OCI-M2 (cell line): ENCODE data around the gene ASB6.
A peak's percentile ranks its signal among the peaks of the same experiment; 100 is the strongest.

ENCODE experiments used
- DNase-seq: peaks from one replicate; lab custom pipeline; 2025; ENCODE audit not compliant: unreplicated experiment; lab: John Stamatoyannopoulos, UW

ASB6 gene

GRCh38 chr9:129641750-129642585 is at the start of gene ASB6:
Gene ASB6, minus strand, starts transcription at chr9:129642151. Its CDS starts 152 bp downstream, at chr9:129641999.
- peak; percentile 43 for DNase-seq

GRCh38 chr9:129688285-129689043 is 46.5 kb upstream of the ASB6 start:
- DNase-seq = no peak

GRCh38 chr9:129687391-129687790 is 45.4 kb upstream of the ASB6 start:
- DNase-seq = no peak

- no peak for DNase-seq
Observed at GRCh38 chr9:129686736-129687135, 44.8 kb upstream of the ASB6 start.

GRCh38 chr9:129685933-129686259 is 43.9 kb upstream of the ASB6 start:
- DNase-seq = no peak

GRCh38 chr9:129685220-129685932 is 43.4 kb upstream of the ASB6 start:
- no peak for DNase-seq

GRCh38 chr9:129682381-129682780 is 40.4 kb upstream of the ASB6 start:
- no peak for DNase-seq

GRCh38 chr9:129681924-129682323 is 40.0 kb upstream of the ASB6 start:
- DNase-seq = no peak

- DNase-seq = no peak
Observed at GRCh38 chr9:129679537-129679936, 37.6 kb upstream of the ASB6 start.

- no peak for DNase-seq
Observed at GRCh38 chr9:129678844-129679243, 36.9 kb upstream of the ASB6 start.

GRCh38 chr9:129677456-129677855 is 35.5 kb upstream of the ASB6 start:
- DNase-seq = no peak

- DNase-seq = no peak
Observed at GRCh38 chr9:129676975-129677374, 35.0 kb upstream of the ASB6 start.

GRCh38 chr9:129676287-129676686 is 34.3 kb upstream of the ASB6 start:
- no peak for DNase-seq

- no peak for DNase-seq
Observed at GRCh38 chr9:129675620-129676019, 33.7 kb upstream of the ASB6 start.

GRCh38 chr9:129674229-129674628 is 32.3 kb upstream of the ASB6 start:
- DNase-seq = no peak

GRCh38 chr9:129673602-129674001 is 31.7 kb upstream of the ASB6 start:
- no peak for DNase-seq

- no peak for DNase-seq
Observed at GRCh38 chr9:129672702-129673101, 30.8 kb upstream of the ASB6 start.

GRCh38 chr9:129671519-129671918 is 29.6 kb upstream of the ASB6 start:
- no peak for DNase-seq

GRCh38 chr9:129671065-129671464 is 29.1 kb upstream of the ASB6 start:
- no peak for DNase-seq

GRCh38 chr9:129669946-129670345 is 28.0 kb upstream of the ASB6 start:
- DNase-seq = no peak

GRCh38 chr9:129669141-129669718 is 27.3 kb upstream of the ASB6 start:
- DNase-seq = no peak
